ENCODE results near the gene RELN.

Gene RELN

GRCh38 chr7:103934508-103934907 lies 55.0 kb downstream of the RELN start:
- H3F3A ChIP-seq (ENCODE audit: insufficient read depth, low read length), result no peaks in the 10 kb centered on the region
- no peaks in the 10 kb centered on the region for H3K4me1 ChIP-seq (ENCODE audit: insufficient read depth, low read length, severe bottlenecking)
- H3K79me2 ChIP-seq (ENCODE audit: insufficient read depth, low read length), result no peaks in the 10 kb centered on the region
- H3K4me3 ChIP-seq (ENCODE audit: low read depth, low read length, poor library complexity, severe bottlenecking), result no peak overlapping the region
- no peaks in the 10 kb centered on the region for H3K9me3 ChIP-seq (ENCODE audit: low read length)
- H3K27ac ChIP-seq (ENCODE audit: low read depth, low read length, poor library complexity, severe bottlenecking), result no peak overlapping the region
- no peaks in the 10 kb centered on the region for H3K36me3 ChIP-seq (ENCODE audit: insufficient read depth, low read length)
- H4K20me1 ChIP-seq (ENCODE audit: insufficient read depth, low read length), result no peaks in the 10 kb centered on the region
- H3K9ac ChIP-seq (ENCODE audit: low read length), result no peak overlapping the region
- no peak for TF ChIP-seq CTCF (IDR thresholded peaks at IDR 0.05; ENCODE audit: low read length)
- TF ChIP-seq EZH2 (IDR thresholded peaks at IDR 0.05; ENCODE audit: borderline replicate concordance, low read length), result no peak
- H3K4me2 ChIP-seq (ENCODE audit: low read length), result no peak overlapping the region
- no peaks in the 10 kb centered on the region for H3K27me3 ChIP-seq (ENCODE audit: insufficient read depth, low read length)
- H3K9me2 ChIP-seq (ENCODE audit: low read depth, low read length), result no peaks in the 10 kb centered on the region
- H2AFZ ChIP-seq (ENCODE audit: low read length), result no peak overlapping the region

GRCh38 chr7:103932389-103932788 lies 57.1 kb downstream of the RELN start:
- Histone ChIP-seq H3K9me3 (ENCODE audit: low read length) (no peaks in the 10 kb centered on the region), H3K36me3 (ENCODE audit: insufficient read depth, low read length) (no peaks in the 10 kb centered on the region), H3F3A (ENCODE audit: insufficient read depth, low read length) (no peaks in the 10 kb centered on the region), H3K9ac (ENCODE audit: low read length) (no peak overlapping the region), H3K9me2 (ENCODE audit: low read depth, low read length) (no peaks in the 10 kb centered on the region), H2AFZ (ENCODE audit: low read length) (no peak overlapping the region), H3K79me2 (ENCODE audit: insufficient read depth, low read length) (no peaks in the 10 kb centered on the region), H3K4me2 (ENCODE audit: low read length) (no peak overlapping the region), H3K27me3 (ENCODE audit: insufficient read depth, low read length) (no peaks in the 10 kb centered on the region), H3K27ac (ENCODE audit: low read depth, low read length, poor library complexity, severe bottlenecking) (no peak overlapping the region), H4K20me1 (ENCODE audit: insufficient read depth, low read length) (no peaks in the 10 kb centered on the region), H3K4me1 (ENCODE audit: insufficient read depth, low read length, severe bottlenecking) (no peaks in the 10 kb centered on the region), H3K4me3 (ENCODE audit: low read depth, low read length, poor library complexity, severe bottlenecking) (no peak overlapping the region)
- no peak for TF ChIP-seq CTCF (IDR thresholded peaks at IDR 0.05; ENCODE audit: low read length)
- TF ChIP-seq EZH2 (IDR thresholded peaks at IDR 0.05; ENCODE audit: borderline replicate concordance, low read length), result no peak

GRCh38 chr7:103929901-103930311 lies 59.6 kb downstream of the RELN start:
- H3K79me2 ChIP-seq (ENCODE audit: insufficient read depth, low read length), result no peaks in the 10 kb centered on the region
- no peak overlapping the region for H2AFZ ChIP-seq (ENCODE audit: low read length)
- no peaks in the 10 kb centered on the region for H3K9me2 ChIP-seq (ENCODE audit: low read depth, low read length)
- no peaks in the 10 kb centered on the region for H3K9me3 ChIP-seq (ENCODE audit: low read length)
- H4K20me1 ChIP-seq (ENCODE audit: insufficient read depth, low read length), result no peaks in the 10 kb centered on the region
- TF ChIP-seq EZH2 (IDR thresholded peaks at IDR 0.05; ENCODE audit: borderline replicate concordance, low read length) (no peak), CTCF (IDR thresholded peaks at IDR 0.05; ENCODE audit: low read length) (no peak)
- no peak overlapping the region for H3K27ac ChIP-seq (ENCODE audit: low read depth, low read length, poor library complexity, severe bottlenecking)
- no peaks in the 10 kb centered on the region for H3K27me3 ChIP-seq (ENCODE audit: insufficient read depth, low read length)
- no peak overlapping the region for H3K4me2 ChIP-seq (ENCODE audit: low read length)
- no peak overlapping the region for H3K4me3 ChIP-seq (ENCODE audit: low read depth, low read length, poor library complexity, severe bottlenecking)
- no peak overlapping the region for H3K9ac ChIP-seq (ENCODE audit: low read length)
- H3K36me3 ChIP-seq (ENCODE audit: insufficient read depth, low read length), result no peaks in the 10 kb centered on the region
- H3F3A ChIP-seq (ENCODE audit: insufficient read depth, low read length), result no peaks in the 10 kb centered on the region
- no peaks in the 10 kb centered on the region for H3K4me1 ChIP-seq (ENCODE audit: insufficient read depth, low read length, severe bottlenecking)

All from OCI-LY1 (cell line).